SH-SY5Y (cell line): ENCODE measurements around the gene LSM4.
A peak's percentile ranks its signal among the peaks of the same experiment; 100 is the strongest.

Experiments used
- GATA2 ChIP-seq: IDR thresholded peaks from 2 replicates; pipeline ENCODE4 v1.6.1; 2011; ENCODE audit warnings: mild to moderate bottlenecking, low read depth, low read length
- GATA3 ChIP-seq: IDR thresholded peaks from 2 replicates; pipeline ENCODE4 v1.6.1; 2011; ENCODE audit warnings: low read depth, mild to moderate bottlenecking, low read length, moderate library complexity

Gene LSM4

DNA sequence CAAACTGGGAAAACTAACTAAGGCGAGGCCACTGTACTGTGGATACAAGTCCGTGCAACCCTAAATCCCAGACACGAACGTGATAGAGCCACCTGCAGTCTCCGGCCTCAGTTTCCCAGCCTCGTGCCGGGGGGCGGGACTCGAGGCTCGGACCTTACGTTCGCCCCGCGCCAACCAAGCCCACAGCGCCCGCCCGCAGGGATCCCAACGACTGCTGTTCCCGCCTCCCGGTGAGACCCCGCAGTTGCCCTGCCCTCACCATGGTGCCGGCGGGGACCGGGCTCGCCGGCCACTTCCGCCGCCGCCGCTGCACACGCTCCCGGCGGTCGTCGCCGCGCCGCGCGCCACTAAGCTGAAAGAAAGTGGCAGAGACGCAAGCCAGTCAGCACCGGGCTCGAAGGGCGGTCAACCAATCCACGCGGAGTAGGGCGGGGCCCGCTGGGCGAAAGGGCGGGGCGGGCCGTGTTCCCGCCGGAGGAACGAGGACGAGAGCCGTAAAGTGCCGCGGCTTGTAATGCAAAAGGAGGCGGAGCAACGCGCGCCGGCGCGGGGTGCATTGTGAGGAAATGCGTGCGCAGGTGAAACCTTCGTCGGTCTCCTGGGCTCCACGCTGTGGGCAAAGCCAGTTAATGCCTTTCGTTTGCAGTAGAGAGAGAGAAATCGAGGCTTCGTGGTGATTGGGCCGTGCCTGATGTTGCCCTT lies at the start of gene LSM4:
LSM4 (minus strand) TSS at position 318 of the 702 bp plus-strand sequence; CDS start at position 262, 56 bp downstream.
- TF ChIP-seq GATA3 (no peak), GATA2 (no peak)

DNA sequence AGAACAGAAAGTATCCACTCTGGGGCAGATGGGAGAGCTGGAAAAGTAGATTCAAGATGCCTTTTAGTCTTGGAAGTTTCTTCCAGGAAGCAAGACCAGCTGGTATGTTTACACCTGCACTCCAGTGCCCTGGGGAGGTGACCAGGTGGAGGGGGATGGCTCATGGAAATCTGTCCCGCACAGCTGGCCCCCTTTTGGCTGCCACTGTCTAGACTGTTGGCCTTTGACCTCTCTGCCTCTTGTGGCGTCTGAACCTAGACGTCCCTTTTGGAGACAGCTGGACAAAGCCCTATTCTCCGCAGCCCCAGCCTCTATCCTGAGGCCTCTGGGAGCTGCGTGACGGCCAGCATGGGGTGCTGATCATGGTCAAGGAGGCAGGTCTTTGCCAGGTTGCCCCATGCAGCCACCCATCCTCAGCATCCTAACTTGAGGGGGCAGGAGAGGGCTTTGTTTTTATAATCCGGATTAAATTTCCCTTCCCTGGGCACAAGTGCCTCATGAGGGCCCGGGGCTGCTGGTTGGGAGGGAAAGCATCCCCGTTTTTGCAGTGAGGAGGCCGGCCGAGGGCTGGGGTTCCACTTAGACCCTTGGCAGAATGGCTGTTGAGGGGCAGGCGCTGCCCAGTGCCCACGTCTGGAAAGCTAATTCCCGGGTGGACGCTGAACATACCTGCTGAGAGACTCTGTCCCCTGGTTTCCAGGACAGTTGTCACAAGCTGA lies 45.8 kb upstream of the LSM4 start:
- no peak for TF ChIP-seq GATA3
- no peak for TF ChIP-seq GATA2

DNA sequence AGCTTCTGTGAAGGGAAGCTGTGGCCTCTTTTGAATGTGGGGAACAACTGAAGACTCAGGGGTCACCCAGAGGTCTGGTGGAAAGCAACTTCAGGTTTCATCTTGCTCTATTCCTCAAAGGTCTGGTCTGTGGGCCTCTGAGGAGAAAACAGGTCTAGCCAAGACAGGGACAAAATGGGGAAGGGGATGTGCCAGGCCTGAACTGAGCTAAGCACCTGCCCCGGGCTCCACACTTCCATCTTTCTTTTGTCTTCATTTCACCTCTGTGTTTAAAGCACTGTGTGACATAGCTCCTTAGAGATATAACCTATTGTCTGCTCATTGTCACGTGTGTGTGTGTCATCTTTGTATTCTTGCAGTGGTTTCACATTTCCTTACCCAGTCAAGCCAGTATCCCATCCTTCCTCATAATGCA lies 43.2 kb upstream of the LSM4 start:
- TF ChIP-seq GATA2, result no peak
- no peak for TF ChIP-seq GATA3

- TF ChIP-seq GATA2, result peak; percentile 93
- peak; percentile 80; the same call in 1 of the 2 replicates for TF ChIP-seq GATA3
Measured at GRCh38 chr19:18364826-18365528, 42.1 kb upstream of the LSM4 start.

DNA sequence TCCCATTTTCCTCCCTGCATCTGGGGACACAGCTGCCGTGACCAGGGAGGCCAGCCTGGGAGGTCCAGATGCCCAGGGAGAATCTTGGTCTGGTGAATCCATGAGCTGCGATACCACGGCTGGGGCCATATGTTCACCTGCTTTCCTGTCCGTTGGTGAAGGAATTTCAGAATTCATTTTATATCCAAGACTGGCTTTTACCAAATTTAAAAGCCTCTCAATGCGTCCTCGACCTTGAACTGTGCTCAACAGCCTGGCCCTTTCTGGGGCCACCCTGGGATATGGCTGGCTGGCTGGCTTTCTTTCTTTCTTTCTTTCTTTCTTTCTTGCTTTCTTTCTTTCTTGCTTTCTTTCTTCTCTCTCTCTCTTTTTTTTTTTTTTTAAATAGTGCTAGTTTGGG lies 40.9 kb upstream of the LSM4 start:
- TF ChIP-seq GATA2 (no peak), GATA3 (no peak)

DNA sequence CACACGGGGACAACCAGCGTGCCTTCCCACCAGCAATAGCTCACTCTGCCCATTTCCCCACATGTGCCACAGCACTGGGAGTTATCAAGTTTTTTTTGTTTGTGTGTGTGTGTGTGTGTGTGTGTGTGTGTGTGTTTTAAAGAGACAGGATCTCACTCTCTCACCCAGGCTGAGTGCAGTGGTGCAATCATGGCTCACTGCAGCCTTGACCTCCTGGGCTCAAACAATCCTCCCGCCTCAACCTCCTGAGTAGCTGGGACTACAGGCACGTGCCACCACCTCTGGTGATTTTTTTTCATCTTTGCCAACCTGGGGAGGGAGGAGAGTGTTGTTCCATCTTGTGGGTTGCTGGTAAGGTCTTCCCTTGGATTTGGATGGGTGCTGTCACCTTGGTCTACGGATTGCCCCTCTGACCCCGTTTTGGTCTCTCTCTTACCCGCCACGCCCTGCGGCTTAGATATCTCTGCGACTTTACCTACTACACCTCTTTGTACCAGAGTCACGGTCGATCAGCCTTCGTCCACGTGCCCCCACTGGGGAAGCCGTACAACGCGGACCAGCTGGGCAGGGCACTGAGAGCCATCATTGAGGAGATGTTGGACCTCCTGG lies 40.2 kb upstream of the LSM4 start:
- TF ChIP-seq GATA3, result no peak
- no peak for TF ChIP-seq GATA2

GRCh38 chr19:18361646-18362045 lies 38.8 kb upstream of the LSM4 start:
- TF ChIP-seq GATA3 (no peak), GATA2 (no peak)

- TF ChIP-seq GATA3 (no peak), GATA2 (no peak)
Measured at GRCh38 chr19:18357041-18357440, 34.2 kb upstream of the LSM4 start.

GRCh38 chr19:18353378-18354005 lies 30.6 kb upstream of the LSM4 start:
- TF ChIP-seq GATA3, result no peak

GRCh38 chr19:18351544-18351943 lies 28.7 kb upstream of the LSM4 start:
- TF ChIP-seq GATA2 (no peak), GATA3 (no peak)

DNA sequence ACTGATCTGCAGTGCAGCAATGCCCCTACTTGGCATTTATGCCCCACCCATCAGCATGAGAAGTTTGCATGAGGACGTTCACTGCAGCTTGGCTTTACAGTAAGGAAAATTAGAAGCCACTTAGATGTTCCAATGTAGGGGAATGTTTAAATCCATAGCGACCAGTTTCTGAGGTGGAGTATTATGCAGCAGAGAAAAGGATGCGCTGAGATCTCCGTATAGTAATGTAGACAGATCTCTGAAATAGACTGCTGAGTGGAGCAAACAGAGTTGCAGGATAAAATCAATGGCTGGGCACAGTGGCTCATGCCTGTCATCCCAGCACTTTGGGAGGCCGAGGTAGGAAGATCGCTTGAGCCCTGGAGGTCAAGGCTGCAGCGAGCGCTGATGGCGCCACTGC lies 27.6 kb upstream of the LSM4 start:
- no peak for TF ChIP-seq GATA3
- no peak for TF ChIP-seq GATA2

DNA sequence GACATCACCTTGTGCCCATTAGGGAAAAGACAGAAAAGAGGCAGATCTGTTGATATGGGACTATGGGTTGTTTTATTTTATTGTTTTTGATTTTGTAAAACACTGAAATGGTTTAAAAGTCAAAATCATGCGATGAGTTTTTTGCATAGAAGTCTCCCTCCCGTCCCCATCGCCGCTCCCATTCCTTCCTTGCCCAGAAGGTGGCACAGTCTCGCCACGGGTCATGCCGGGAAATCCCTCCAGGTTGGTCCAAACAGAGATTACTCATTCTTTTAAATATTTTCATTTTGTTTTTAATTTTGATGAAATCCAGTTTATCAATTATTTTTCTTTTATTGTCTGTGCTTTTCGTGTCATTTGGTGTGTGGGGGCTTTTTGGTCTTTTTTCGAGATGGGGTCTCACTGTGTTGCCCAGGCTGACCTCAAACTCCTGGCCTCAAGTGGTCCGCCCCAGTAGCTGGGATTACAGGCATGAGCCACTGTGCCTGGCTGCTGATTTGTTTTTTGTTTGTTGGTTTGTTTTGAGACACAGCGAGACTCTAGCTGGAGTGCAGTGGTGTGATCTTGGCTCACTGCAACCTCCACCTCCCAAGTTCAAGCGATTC lies 26.8 kb upstream of the LSM4 start:
- TF ChIP-seq GATA2, result no peak
- no peak for TF ChIP-seq GATA3

GRCh38 chr19:18348171-18348570 lies 25.3 kb upstream of the LSM4 start:
- TF ChIP-seq GATA2 (no peak), GATA3 (no peak)

- TF ChIP-seq GATA3 (no peak), GATA2 (no peak)
Measured at GRCh38 chr19:18346091-18346490, 23.2 kb upstream of the LSM4 start.
